HG03558 (cell line): Measurements from ENCODE around the gene AP1S1.
"Not testable (repeated sequence)": the region's sequence is repeated elsewhere in the genome, so short reads cannot be mapped to it uniquely, and the experiment has no call there.

ENCODE experiments used
- ATAC-seq: cut with Tn5 transposase; IDR thresholded peaks from one replicate; pipeline ENCODE4 v1.9.1; 2021; ENCODE audit warnings: moderate number of reproducible peaks; ENCODE audit not compliant: unreplicated experiment; ENCODE audit errors: extremely low read depth

AP1S1 gene

GRCh38 chr7:101124376-101125056, 29.8 kb upstream of the AP1S1 start:
- no peak for ATAC-seq

GRCh38 chr7:101125989-101126650, 28.2 kb upstream of the AP1S1 start:
- ATAC-seq = no peak

- ATAC-seq = no peak
These were observed 27.4 kb upstream of the AP1S1 start, which contains the start of gene SERPINE1 for GRCh38 chr7:101126651-101127459. TSS of gene SERPINE1 (plus strand) at chr7:101127104. CDS start at chr7:101128394, 1,290 bp downstream.

- no peak for ATAC-seq
These were observed 26.7 kb upstream of the AP1S1 start for GRCh38 chr7:101127460-101128039.

GRCh38 chr7:101128040-101128834, 26.0 kb upstream of the AP1S1 start:
- ATAC-seq = no peak

- no peak for ATAC-seq
These were observed 24.6 kb upstream of the AP1S1 start for GRCh38 chr7:101129603-101130117.

GRCh38 chr7:101132626-101133600, 21.4 kb upstream of the AP1S1 start:
- not testable (repeated sequence) for ATAC-seq

- ATAC-seq = no peak
These were observed 20.5 kb upstream of the AP1S1 start for GRCh38 chr7:101133621-101134398.

GRCh38 chr7:101134399-101134980, 19.8 kb upstream of the AP1S1 start:
- no peak for ATAC-seq

- ATAC-seq = no peak
These were observed 16.5 kb upstream of the AP1S1 start for GRCh38 chr7:101137651-101138212.

- ATAC-seq = no peak
These were observed 15.9 kb upstream of the AP1S1 start for GRCh38 chr7:101138213-101138870.

- no peak for ATAC-seq
These were observed 14.0 kb upstream of the AP1S1 start for GRCh38 chr7:101140339-101140699.

- ATAC-seq = no peak
These were observed 13.4 kb upstream of the AP1S1 start for GRCh38 chr7:101140746-101141382.

- no peak for ATAC-seq
These were observed 2.2 kb upstream of the AP1S1 start for GRCh38 chr7:101151908-101152651.

GRCh38 chr7:101154693-101155102, 422 bp downstream of the AP1S1 start:
- no peak for ATAC-seq

GRCh38 chr7:101155303-101155702, 1.0 kb downstream of the AP1S1 start:
- ATAC-seq = no peak
